H9 (cell line): ENCODE measurements around the gene RTL5. TPM values are rescaled to one million over a fixed set of nuclear protein-coding genes. Genes with fewer than 3 reads are reported as not detected.

Experiments
- DNase-seq: peaks from one replicate; pipeline ENCODE4 v3.0.0-alpha.2; 2017
- H2AFZ ChIP-seq: one replicate; pipeline ENCODE4 v1.6.1; 2013; ENCODE audit warnings: mild to moderate bottlenecking, low read length, control low read depth, moderate library complexity
- H2AK5ac ChIP-seq: 2 replicates; pipeline ENCODE4 v1.6.1; 2013; ENCODE audit warnings: low read length, control low read depth, mixed read lengths; ENCODE audit not compliant: insufficient read length
- H2BK120ac ChIP-seq: one replicate; pipeline ENCODE4 v1.6.1; 2013; ENCODE audit warnings: low read depth, mild to moderate bottlenecking, low read length, control low read depth, inconsistent platforms; ENCODE audit not compliant: poor library complexity, severe bottlenecking
- H2BK12ac ChIP-seq: 2 replicates; pipeline ENCODE4 v1.6.1; 2013; ENCODE audit warnings: low read length, control low read depth, mixed read lengths, low read depth; ENCODE audit not compliant: insufficient read length
- H2BK15ac ChIP-seq: 2 replicates; pipeline ENCODE4 v1.6.1; 2013; ENCODE audit warnings: low read depth, low read length, control low read depth
- H2BK20ac ChIP-seq: one replicate; pipeline ENCODE4 v1.6.1; 2013; ENCODE audit warnings: low read depth, mild to moderate bottlenecking, low read length, control low read depth, inconsistent platforms; ENCODE audit not compliant: poor library complexity, severe bottlenecking
- H2BK5ac ChIP-seq: 2 replicates; pipeline ENCODE4 v1.6.1; 2013; ENCODE audit warnings: low read length, control low read depth, mixed read lengths; ENCODE audit not compliant: insufficient read length
- H3K14ac ChIP-seq: 2 replicates; pipeline ENCODE4 v1.6.1; 2013; ENCODE audit warnings: low read length, control low read depth; ENCODE audit not compliant: insufficient read depth
- H3K18ac ChIP-seq: 2 replicates; pipeline ENCODE4 v1.6.1; 2013; ENCODE audit warnings: low read depth, mild to moderate bottlenecking, mixed read lengths, low read length, control low read depth; ENCODE audit not compliant: insufficient read length
- H3K23ac ChIP-seq: 2 replicates; pipeline ENCODE4 v1.6.1; 2013; ENCODE audit warnings: low read length, control low read depth, mixed read lengths, low read depth; ENCODE audit not compliant: insufficient read length
- H3K23me2 ChIP-seq: 2 replicates; pipeline ENCODE4 v1.6.1; 2013; ENCODE audit warnings: low read depth, mild to moderate bottlenecking, mixed read lengths, low read length, control low read depth; ENCODE audit not compliant: insufficient read length, poor library complexity, severe bottlenecking
- H3K27ac ChIP-seq: 2 replicates; pipeline ENCODE4 v1.5.1; 2013; ENCODE audit warnings: low read length, control low read depth, mixed read lengths, low read depth; ENCODE audit not compliant: insufficient read length
- H3K27me3 ChIP-seq: 2 replicates; pipeline ENCODE4 v1.6.1; 2013; ENCODE audit warnings: low read length, control low read depth, inconsistent platforms; ENCODE audit not compliant: insufficient read depth
- H3K4ac ChIP-seq: 2 replicates; pipeline ENCODE4 v1.6.1; 2013; ENCODE audit warnings: low read depth, mild to moderate bottlenecking, control low read depth, inconsistent platforms, low read length, moderate library complexity
- H3K4me1 ChIP-seq: 2 replicates; pipeline ENCODE4 v1.6.1; 2013; ENCODE audit warnings: low read length, control low read depth, inconsistent platforms; ENCODE audit not compliant: insufficient read depth
- H3K4me2 ChIP-seq: 2 replicates; pipeline ENCODE4 v1.6.1; 2013; ENCODE audit warnings: low read length, control low read depth, mixed read lengths; ENCODE audit not compliant: insufficient read length, insufficient read depth
- H3K56ac ChIP-seq: 2 replicates; pipeline ENCODE4 v1.6.1; 2013; ENCODE audit warnings: low read depth, mild to moderate bottlenecking, mixed read lengths, low read length, control low read depth; ENCODE audit not compliant: insufficient read length
- H3K79me1 ChIP-seq: 2 replicates; pipeline ENCODE4 v1.6.1; 2013; ENCODE audit warnings: low read depth, mild to moderate bottlenecking, moderate library complexity, low read length, control low read depth, inconsistent platforms; ENCODE audit not compliant: insufficient read depth, poor library complexity, severe bottlenecking
- H3K79me2 ChIP-seq: 2 replicates; pipeline ENCODE4 v1.6.1; 2013; ENCODE audit warnings: low read length, control low read depth, inconsistent platforms; ENCODE audit not compliant: insufficient read depth
- H3K9ac ChIP-seq: 2 replicates; pipeline ENCODE4 v1.6.1; 2013; ENCODE audit warnings: low read length, control low read depth, mixed read lengths; ENCODE audit not compliant: insufficient read length; ENCODE audit errors: extremely low read depth
- H3K9me3 ChIP-seq: one replicate; pipeline ENCODE4 v1.6.1; 2013; ENCODE audit warnings: low read depth, low read length, inconsistent platforms; ENCODE audit not compliant: control insufficient read depth
- H3T11ph ChIP-seq: one replicate; pipeline ENCODE4 v1.6.1; 2013; ENCODE audit warnings: mild to moderate bottlenecking, low read length, control low read depth, inconsistent platforms
- H4K20me1 ChIP-seq: one replicate; pipeline ENCODE4 v1.6.1; 2013; ENCODE audit not compliant: control insufficient read depth, insufficient read length, insufficient read depth
- H4K5ac ChIP-seq: 2 replicates; pipeline ENCODE4 v1.6.1; 2013; ENCODE audit warnings: low read depth, mild to moderate bottlenecking, mixed read lengths, low read length, control low read depth; ENCODE audit not compliant: insufficient read length
- H4K8ac ChIP-seq: replicated peaks from 2 replicates; pipeline ENCODE4 v1.6.1; 2013; ENCODE audit warnings: low read length, control low read depth, mixed read lengths, low read depth; ENCODE audit not compliant: insufficient read length
- H4K91ac ChIP-seq: 2 replicates; pipeline ENCODE4 v1.6.1; 2013; ENCODE audit warnings: low read depth, mild to moderate bottlenecking, moderate library complexity, mixed read lengths, low read length, control low read depth; ENCODE audit not compliant: insufficient read length
- H3K27ac Mint-ChIP-seq, 3 experiments: 2 replicates in 2 of 3; 3 replicates in 1 of 3; pipeline ENCODE4 v1.8.0; 2020 to 2021; ENCODE audit warnings: mixed read lengths in 3 of 3, mild to moderate bottlenecking in 1 of 3, moderate library complexity in 1 of 3
- H3K27me3 Mint-ChIP-seq: 2 replicates; pipeline ENCODE4 v1.8.0; 2021; ENCODE audit warnings: low read depth, mild to moderate bottlenecking, moderate library complexity, mixed read lengths
- H3K36me3 Mint-ChIP-seq, 3 experiments: 2 replicates in 2 of 3; 3 replicates in 1 of 3; pipeline ENCODE4 v1.8.0; 2020 to 2021; ENCODE audit warnings: low read depth in 3 of 3, mixed read lengths in 3 of 3; ENCODE audit not compliant: insufficient read depth in 1 of 3
- H3K4me1 Mint-ChIP-seq, 2 experiments: 2 replicates each; pipeline ENCODE4 v1.8.0; 2020; ENCODE audit warnings: mixed read lengths in 2 of 2
- H3K4me3 Mint-ChIP-seq, 2 experiments: 2 replicates in 1 of 2; 3 replicates in 1 of 2; pipeline ENCODE4 v1.8.0; 2020 to 2021; ENCODE audit warnings: mild to moderate bottlenecking in 2 of 2, mixed read lengths in 2 of 2, moderate library complexity in 1 of 2
- H3K9me3 Mint-ChIP-seq, 2 experiments: 2 replicates in 1 of 2; 3 replicates in 1 of 2; pipeline ENCODE4 v1.8.0; 2020; ENCODE audit warnings: mild to moderate bottlenecking in 2 of 2, mixed read lengths in 2 of 2, moderate library complexity in 1 of 2
- CTCF ChIP-seq: fragments of 200-600 bp; sonication (generic); conservative IDR thresholded peaks from 3 replicates; pipeline ENCODE4 v1.8.0; 2021; ENCODE audit warnings: antibody characterized with exemption, mild to moderate bottlenecking
- WGBS: extraction: QIAGEN DNeasy Blood & Tissue Kit; methylation state at CpG from one replicate; pipeline ENCODE4 v1.1.7; 2013; ENCODE audit warnings: missing lambda C conversion rate, low lambda C conversion rate, mixed read lengths; ENCODE audit not compliant: insufficient read length; ENCODE audit errors: extremely low coverage; 5-methylcytosine and 5-hydroxymethylcytosine counted together
- total RNA-seq: library from RNA; stranded (reverse); gene quantifications from 2 replicates; pipeline ENCODE4 v1.2.1, GENCODE V29; 2021

Gene RTL5
- total RNA-seq, 1 experiment from 2014 or later: 1.2 TPM

- Histone ChIP-seq H3K4me2 (no peak overlapping the region), H2AFZ (no peak overlapping the region), H2BK5ac (no peak overlapping the region), H4K5ac (no peak overlapping the region), H2BK15ac (no peak overlapping the region), H3K9me3 (peaks cover 23% of the 10 kb centered on the region), H2BK12ac (no peak overlapping the region), H4K20me1 (no peaks in the 10 kb centered on the region), H3K79me1 (no peaks in the 10 kb centered on the region), H4K8ac (no peak overlapping the region), H2BK20ac (no peak overlapping the region), H3K14ac (no peak overlapping the region), H3K27ac (no peak overlapping the region), H2BK120ac (no peak overlapping the region), H3K79me2 (no peaks in the 10 kb centered on the region), H2AK5ac (no peak overlapping the region), H3K9ac (no peak overlapping the region), H3K27me3 (peaks cover 13% of the 10 kb centered on the region; the same call in 1 of the 2 replicates), H3K4ac (no peak overlapping the region), H3K56ac (no peak overlapping the region), H3K18ac (no peak overlapping the region), H3K4me1 (peaks cover 3% of the 10 kb centered on the region; the same call in 1 of the 2 replicates), H3T11ph (no peak overlapping the region), H3K23ac (no peak overlapping the region), H4K91ac (no peak overlapping the region), H3K23me2 (no peaks in the 10 kb centered on the region)
- Mint-ChIP-seq H3K4me1 (peaks cover 29 to 30% of the 10 kb centered on the region in 2 experiments), H3K27me3 (peaks cover 60% of the 10 kb centered on the region), H3K36me3 (peaks cover 20 to 24% (median 21%) of the 10 kb centered on the region in 3 experiments; a peak in 6 of 7 replicates), H3K27ac (no peak overlapping the region), H3K9me3 (peaks cover 75 to 81% of the 10 kb centered on the region in 2 experiments), H3K4me3 (no peak overlapping the region)
- no peak for DNase-seq
- no peak for TF ChIP-seq CTCF
- no CpG with 5 or more reads among the region's 4 CpGs for WGBS
Measured at GRCh38 chrX:72128183-72128834, 3.4 kb downstream of the RTL5 start.
